Inflammatory macrophage (primary cell): Measurements from ENCODE around the gene ZNF385C.
A peak's percentile ranks its signal among the peaks of the same experiment; 100 is the strongest.
"Not testable (repeated sequence)": the region's sequence is repeated elsewhere in the genome, so short reads cannot be mapped to it uniquely, and the experiment has no call there.

Experiments used
- DNase-seq, 2 donors: peaks; one replicate each; pipeline ENCODE4 v3.0.0-alpha.2; 2020 to 2022

ZNF385C gene

GRCh38 chr17:42018988-42019387, 79.3 kb downstream of the ZNF385C start:
- DNase-seq: no peak

GRCh38 chr17:42018339-42018738, 79.9 kb downstream of the ZNF385C start:
- no peak for DNase-seq

GRCh38 chr17:42017866-42018200, 80.4 kb downstream of the ZNF385C start:
- DNase-seq: peak in 1 of 2 donors; percentile 40

- DNase-seq: peak; percentile 88 to 93
Measured at GRCh38 chr17:42016941-42017865, 81.1 kb downstream of the ZNF385C start, which contains the start of gene DNAJC7. Gene DNAJC7 (minus strand): TSS chr17:42017439. CDS start chr17:42017416, 23 bp downstream.

- peak; percentile 45 to 53 for DNase-seq
Measured at GRCh38 chr17:42016411-42016831, 81.9 kb downstream of the ZNF385C start.

- DNase-seq: not testable (repeated sequence)
Measured at GRCh38 chr17:42013740-42014139, 84.5 kb downstream of the ZNF385C start.

GRCh38 chr17:42012363-42012762, 85.9 kb downstream of the ZNF385C start:
- not testable (repeated sequence) for DNase-seq

GRCh38 chr17:42010898-42011516, 87.3 kb downstream of the ZNF385C start:
- DNase-seq: peak; percentile 43 to 66

GRCh38 chr17:42010266-42010680, 88.0 kb downstream of the ZNF385C start:
- peak; percentile 48 to 83 for DNase-seq

GRCh38 chr17:42009170-42009569, 89.1 kb downstream of the ZNF385C start:
- no peak for DNase-seq

GRCh38 chr17:42005166-42005565, 93.1 kb downstream of the ZNF385C start:
- no peak for DNase-seq

GRCh38 chr17:42002792-42003301, 95.4 kb downstream of the ZNF385C start:
- DNase-seq: no peak

- no peak for DNase-seq
Measured at GRCh38 chr17:42002175-42002791, 96.0 kb downstream of the ZNF385C start.

GRCh38 chr17:42001729-42002128, 96.5 kb downstream of the ZNF385C start:
- DNase-seq: no peak

- DNase-seq: no peak
Measured at GRCh38 chr17:42000413-42001133, 97.7 kb downstream of the ZNF385C start.

GRCh38 chr17:41998497-41998896, 99.8 kb downstream of the ZNF385C start:
- no peak for DNase-seq

- DNase-seq: no peak
Measured at GRCh38 chr17:41996855-41997164, 101.5 kb downstream of the ZNF385C start.

GRCh38 chr17:41992576-41992975, 105.7 kb downstream of the ZNF385C start:
- DNase-seq: no peak

GRCh38 chr17:41989702-41990419, 108.4 kb downstream of the ZNF385C start:
- no peak for DNase-seq

GRCh38 chr17:41988418-41988817, 109.9 kb downstream of the ZNF385C start:
- no peak for DNase-seq

GRCh38 chr17:41987642-41988041, 110.6 kb downstream of the ZNF385C start:
- DNase-seq: no peak

GRCh38 chr17:41986634-41987033, 111.6 kb downstream of the ZNF385C start:
- no peak for DNase-seq
